SK-N-SH (cell line): ENCODE data around the gene KIF11. TPM values are rescaled to one million over a fixed set of nuclear protein-coding genes. Genes with fewer than 3 reads are reported as not detected.

Experiments used
- CTCF ChIA-PET: fragments of 300-600, 350-600 bp; formaldehyde crosslinking; extraction: SDS; loops from one replicate; lab custom pipeline; 2021; lab: Yijun Ruan, JAX
- POLR2A ChIA-PET: fragments of 350-600 bp; sonication (Branson Sonifier 250); formaldehyde crosslinking; extraction: SDS; loops from one replicate; lab custom pipeline; 2020; ENCODE audit warnings: antibody characterized with exemption, inconsistent platforms; lab: Yijun Ruan, JAX
- DNase-seq: peaks from one replicate; pipeline ENCODE4 v3.0.0; 2012
- H2AFZ ChIP-seq: fragments of 200-600 bp; sonication (generic); 2 replicates; pipeline ENCODE4 v1.8.1; 2016; ENCODE audit warnings: antibody characterized with exemption, mild to moderate bottlenecking, low read depth
- H3F3A ChIP-seq: fragments of 200-600 bp; sonication (generic); replicated peaks from 2 replicates; pipeline ENCODE3; 2016; ENCODE audit warnings: antibody characterized with exemption, mild to moderate bottlenecking; ENCODE audit not compliant: insufficient read depth
- H3K27ac ChIP-seq, 2 experiments: fragments of 200-500 bp in 1 of 2; fragments of 200-600 bp in 1 of 2; sonication (Bioruptor generic) in 1 of 2; sonication (generic), shearing (Covaris generic) in 1 of 2; 2 replicates each; pipeline versions ENCODE4 v1.5.1 to v1.6.1; 2014 to 2016; ENCODE audit warnings: low read depth in 2 of 2, inconsistent platforms in 1 of 2, low read length in 1 of 2, mild to moderate bottlenecking in 1 of 2, mixed read lengths in 1 of 2
- H3K27me3 ChIP-seq: fragments of 200-600 bp; sonication (generic), shearing (Covaris generic); 2 replicates; pipeline ENCODE4 v1.6.1; 2016; ENCODE audit warnings: mixed run types; ENCODE audit not compliant: insufficient read depth
- H3K36me3 ChIP-seq, 2 experiments: fragments of 200-500 bp in 1 of 2; fragments of 200-600 bp in 1 of 2; sonication (Bioruptor generic) in 1 of 2; sonication (generic) in 1 of 2; replicated peaks in 1 of 2; 2 replicates each; pipeline versions ENCODE3 to v1.5.1; 2014 to 2016; ENCODE audit warnings: low read length in 1 of 2, mild to moderate bottlenecking in 1 of 2; ENCODE audit not compliant: insufficient read depth in 2 of 2, control insufficient read depth in 1 of 2
- H3K4me1 ChIP-seq, 2 experiments: fragments of 200-500 bp in 1 of 2; fragments of 200-600 bp in 1 of 2; sonication (Bioruptor generic) in 1 of 2; sonication (generic), shearing (Covaris generic) in 1 of 2; 2 replicates each; pipeline versions ENCODE4 v1.5.1 to v1.6.1; 2014 to 2016; ENCODE audit warnings: low read depth in 1 of 2, low read length in 1 of 2, mixed run types in 1 of 2; ENCODE audit not compliant: insufficient read depth in 2 of 2, control insufficient read depth in 1 of 2
- H3K4me2 ChIP-seq: fragments of 200-600 bp; sonication (generic), shearing (Covaris generic); 2 replicates; pipeline ENCODE4 v1.6.1; 2017; ENCODE audit warnings: mixed run types
- H3K4me3 ChIP-seq, 2 experiments: fragments of 200-500 bp in 1 of 2; fragments of 200-600 bp in 1 of 2; sonication (Bioruptor generic) in 1 of 2; sonication (generic), shearing (Covaris generic) in 1 of 2; 2 replicates each; pipeline versions ENCODE4 v1.5.1 to v1.8.1; 2014 to 2016; ENCODE audit warnings: low read depth in 2 of 2, inconsistent platforms in 1 of 2, low read length in 1 of 2, mild to moderate bottlenecking in 1 of 2, mixed read lengths in 1 of 2, moderate library complexity in 1 of 2
- H3K79me2 ChIP-seq: fragments of 200-600 bp; sonication (generic); 2 replicates; pipeline ENCODE4 v1.8.1; 2017; ENCODE audit warnings: mild to moderate bottlenecking; ENCODE audit not compliant: insufficient read depth
- H3K9ac ChIP-seq: fragments of 200-600 bp; sonication (generic); 2 replicates; pipeline ENCODE4 v1.6.1; 2017; ENCODE audit warnings: mixed run types
- H3K9me2 ChIP-seq: fragments of 200-600 bp; sonication (generic); 2 replicates; pipeline ENCODE4 v1.6.1; 2017; ENCODE audit warnings: mixed run types
- H3K9me3 ChIP-seq: fragments of 200-600 bp; sonication (generic); 2 replicates; pipeline ENCODE4 v1.6.1; 2017; ENCODE audit warnings: mixed run types, mild to moderate bottlenecking, moderate library complexity
- H4K20me1 ChIP-seq: fragments of 200-600 bp; sonication (generic); 2 replicates; pipeline ENCODE4 v1.6.1; 2017; ENCODE audit warnings: mild to moderate bottlenecking, mixed run types; ENCODE audit not compliant: insufficient read depth
- CHD2 ChIP-seq: fragments of 150-350 bp; IDR thresholded peaks from 2 replicates; pipeline ENCODE4 v1.6.1; 2018; ENCODE audit warnings: low read length; ENCODE audit not compliant: partially characterized antibody
- CTCF ChIP-seq: fragments of 200-600 bp; sonication (generic); IDR thresholded peaks from 2 replicates; pipeline ENCODE4 v1.6.1; 2017; ENCODE audit warnings: antibody characterized with exemption, mild to moderate bottlenecking, moderate library complexity
- ELF1 ChIP-seq: IDR thresholded peaks from 2 replicates; pipeline ENCODE4 v1.4.0; 2012
- EP300 ChIP-seq, 2 experiments: IDR thresholded peaks; 2 replicates each; pipeline versions ENCODE4 v1.4.0 to v1.6.1; 2012; ENCODE audit warnings: borderline replicate concordance in 1 of 2, low read depth in 1 of 2, low read length in 1 of 2
- FOSL2 ChIP-seq: IDR thresholded peaks from 2 replicates; pipeline ENCODE4 v1.4.0; 2012; ENCODE audit warnings: low read depth, mild to moderate bottlenecking, moderate library complexity, borderline replicate concordance
- FOXM1 ChIP-seq: IDR thresholded peaks from 2 replicates; pipeline ENCODE4 v1.4.0; 2012; ENCODE audit warnings: low read depth, mild to moderate bottlenecking
- GABPA ChIP-seq: IDR thresholded peaks from 2 replicates; pipeline ENCODE4 v1.4.0; 2012; ENCODE audit warnings: low read depth, mild to moderate bottlenecking
- GATA2 ChIP-seq: sonication (generic); formaldehyde crosslinking; IDR thresholded peaks from 2 replicates; pipeline ENCODE4 v1.5.0; 2020; ENCODE audit warnings: mild to moderate bottlenecking, missing genetic modification reagents
- MAX ChIP-seq: IDR thresholded peaks from 2 replicates; pipeline ENCODE4 v1.4.0; 2012; ENCODE audit warnings: low read depth
- MXI1 ChIP-seq: IDR thresholded peaks from 2 replicates; pipeline ENCODE4 v1.6.1; 2012; ENCODE audit warnings: mild to moderate bottlenecking, low read depth, low read length, improper control_type of control experiment
- NRF1 ChIP-seq: IDR thresholded peaks from 2 replicates; pipeline ENCODE4 v1.6.1; 2012; ENCODE audit warnings: low read depth, mild to moderate bottlenecking, low read length
- PBX3 ChIP-seq: IDR thresholded peaks from 2 replicates; pipeline ENCODE4; 2012
- POLR2AphosphoS5 ChIP-seq: IDR thresholded peaks from 2 replicates; pipeline ENCODE4 v1.6.1; 2012; ENCODE audit warnings: low read depth, low read length
- RAD21 ChIP-seq: IDR thresholded peaks from 2 replicates; pipeline ENCODE4 v1.6.1; 2012; ENCODE audit warnings: mild to moderate bottlenecking, low read length
- RCOR1 ChIP-seq: fragments of 150-350 bp; IDR thresholded peaks from 2 replicates; pipeline ENCODE4 v1.6.1; 2017; ENCODE audit warnings: antibody characterized with exemption, low read length
- RFX5 ChIP-seq: IDR thresholded peaks from 2 replicates; pipeline ENCODE4 v1.6.1; 2012; ENCODE audit warnings: mild to moderate bottlenecking, improper control_type of control experiment, low read length
- SIN3A ChIP-seq: IDR thresholded peaks from 2 replicates; pipeline ENCODE4 v1.6.1; 2012; ENCODE audit warnings: low read depth, mild to moderate bottlenecking, low read length, moderate library complexity, borderline replicate concordance
- TAF1 ChIP-seq: IDR thresholded peaks from 2 replicates; pipeline ENCODE4 v1.6.1; 2012; ENCODE audit warnings: low read depth, mild to moderate bottlenecking, low read length, moderate library complexity, borderline replicate concordance
- TEAD4 ChIP-seq: IDR thresholded peaks from 2 replicates; pipeline ENCODE4 v1.4.0; 2012; ENCODE audit warnings: mild to moderate bottlenecking, borderline replicate concordance; ENCODE audit not compliant: insufficient read depth
- YY1 ChIP-seq: IDR thresholded peaks from 2 replicates; pipeline ENCODE4 v1.4.0; 2012; ENCODE audit warnings: low read depth, mild to moderate bottlenecking
- WGBS: methylation state at CpG from one replicate; pipeline ENCODE4 v1.1.6; 2017; ENCODE audit warnings: low lambda C conversion rate; 5-methylcytosine and 5-hydroxymethylcytosine counted together
- polyA plus RNA-seq, 3 experiments: library from polyadenylated mRNA; depleted of rRNA; stranded (reverse); fragments of >200 nt; gene quantifications; 2 replicates each; pipeline ENCODE4 v1.2.3, GENCODE V29; 2012
- TF ChIP-seq, protein P1 (sequence below): fragments of 150-350 bp; IDR thresholded peaks from 2 replicates; pipeline ENCODE4 v1.6.1; 2016; ENCODE audit warnings: mild to moderate bottlenecking, low read depth, low read length
- TF ChIP-seq, protein P2 (sequence below): IDR thresholded peaks from 2 replicates; pipeline ENCODE4 v1.4.0; 2012; ENCODE audit warnings: low read depth, borderline replicate concordance

KIF11 gene
- 3.8 and 4.0 TPM in 2 replicates for polyA plus RNA-seq (2012; rRNA removed)
- 7.0 and 7.9 TPM in 2 replicates for polyA plus RNA-seq (2012; cell fraction: cytosol; rRNA removed)
- polyA plus RNA-seq (2012; cell fraction: nucleus; rRNA removed), result 1.8 and 3.7 TPM in 2 replicates

DNA sequence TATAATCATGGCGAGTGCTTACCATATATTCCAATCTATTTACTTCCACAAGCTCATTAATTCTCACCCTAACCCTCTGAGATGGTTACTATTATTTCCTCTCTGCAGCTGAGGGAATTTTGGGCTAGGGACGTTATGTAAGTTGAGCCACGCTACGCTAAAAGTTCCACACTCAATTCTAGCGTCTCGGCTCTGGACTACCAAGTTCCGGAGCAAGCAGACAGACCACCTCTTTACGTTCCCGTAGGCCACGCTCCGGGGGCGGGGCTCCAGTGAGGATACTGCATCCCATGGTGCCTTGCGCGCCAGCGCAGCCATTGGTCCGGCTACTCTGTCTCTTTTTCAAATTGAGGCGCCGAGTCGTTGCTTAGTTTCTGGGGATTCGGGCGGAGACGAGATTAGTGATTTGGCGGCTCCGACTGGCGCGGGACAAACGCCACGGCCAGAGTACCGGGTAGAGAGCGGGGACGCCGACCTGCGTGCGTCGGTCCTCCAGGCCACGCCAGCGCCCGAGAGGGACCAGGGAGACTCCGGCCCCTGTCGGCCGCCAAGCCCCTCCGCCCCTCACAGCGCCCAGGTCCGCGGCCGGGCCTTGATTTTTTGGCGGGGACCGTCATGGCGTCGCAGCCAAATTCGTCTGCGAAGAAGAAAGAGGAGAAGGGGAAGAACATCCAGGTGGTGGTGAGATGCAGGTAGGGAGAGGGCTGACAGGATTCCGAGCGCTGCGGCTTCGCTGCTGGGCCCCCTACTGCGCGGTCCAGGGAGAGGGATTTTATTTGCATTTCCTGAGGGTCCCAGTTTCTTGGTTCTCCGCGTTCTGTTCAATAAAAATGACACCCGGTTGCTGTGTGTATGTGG lies at the start of gene KIF11:
KIF11 (plus strand) TSS at position 370 of the 858 bp plus-strand sequence; CDS start at position 616, 246 bp downstream.
- H3K4me3 ChIP-seq, result peak within 1 kb of the TSS; percentile 75 to 87
- no peaks in the 10 kb centered on the region for H3K9me2 ChIP-seq
- H3F3A ChIP-seq, result peaks cover 19% of the 10 kb centered on the region
- peaks cover 0 to 7% of the 10 kb centered on the region in 2 experiments; a peak in 3 of 4 replicates for H3K4me1 ChIP-seq
- H4K20me1 ChIP-seq, result no peaks in the 10 kb centered on the region
- CTCF ChIA-PET, result interaction anchor here (2.2 kb wide), 1 partner anchor 19 kb away, joined by 10 read pairs; the partner anchor contains the start of gene IDE
- H3K9me3 ChIP-seq, result no peaks in the 10 kb centered on the region
- peak; percentile 95 for DNase-seq
- TF ChIP-seq EP300 (IDR thresholded peaks at IDR 0.05; ENCODE audit: borderline replicate concordance in 1 of 2, low read depth in 1 of 2, low read length in 1 of 2) (peak in 1 of 2 experiments; percentile 6; a peak in 1 of 4 replicates), PBX3 (no peak), RFX5 (peak; percentile 50; the same call in 1 of the 2 replicates), RCOR1 (peak; percentile 51), CTCF (peak; percentile 16; the same call in 1 of the 2 replicates), GATA2 (CRISPR knock-in tag) (no peak), POLR2AphosphoS5 (peak; percentile 97), YY1 (peak; percentile 78), CHD2 (peak; percentile 48), FOXM1 (peak; percentile 98), FOSL2 (no peak), NRF1 (peak; percentile 44; the same call in 1 of the 2 replicates), MXI1 (peak; percentile 91), SIN3A (peak; percentile 98), ELF1 (peak; percentile 18; the same call in 1 of the 2 replicates), RAD21 (no peak), GABPA (peak; percentile 26; the same call in 1 of the 2 replicates), TAF1 (peak; percentile 92), TEAD4 (no peak), MAX (peak; percentile 66; the same call in 1 of the 2 replicates)
- TF ChIP-seq, protein P1, sequence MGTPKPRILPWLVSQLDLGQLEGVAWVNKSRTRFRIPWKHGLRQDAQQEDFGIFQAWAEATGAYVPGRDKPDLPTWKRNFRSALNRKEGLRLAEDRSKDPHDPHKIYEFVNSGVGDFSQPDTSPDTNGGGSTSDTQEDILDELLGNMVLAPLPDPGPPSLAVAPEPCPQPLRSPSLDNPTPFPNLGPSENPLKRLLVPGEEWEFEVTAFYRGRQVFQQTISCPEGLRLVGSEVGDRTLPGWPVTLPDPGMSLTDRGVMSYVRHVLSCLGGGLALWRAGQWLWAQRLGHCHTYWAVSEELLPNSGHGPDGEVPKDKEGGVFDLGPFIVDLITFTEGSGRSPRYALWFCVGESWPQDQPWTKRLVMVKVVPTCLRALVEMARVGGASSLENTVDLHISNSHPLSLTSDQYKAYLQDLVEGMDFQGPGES, result no peak
- TF ChIP-seq, protein P2, sequence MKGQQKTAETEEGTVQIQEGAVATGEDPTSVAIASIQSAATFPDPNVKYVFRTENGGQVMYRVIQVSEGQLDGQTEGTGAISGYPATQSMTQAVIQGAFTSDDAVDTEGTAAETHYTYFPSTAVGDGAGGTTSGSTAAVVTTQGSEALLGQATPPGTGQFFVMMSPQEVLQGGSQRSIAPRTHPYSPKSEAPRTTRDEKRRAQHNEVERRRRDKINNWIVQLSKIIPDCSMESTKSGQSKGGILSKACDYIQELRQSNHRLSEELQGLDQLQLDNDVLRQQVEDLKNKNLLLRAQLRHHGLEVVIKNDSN, result no peak
- TF ChIP-seq, all 33 proteins: peak for 15
- Histone ChIP-seq H3K79me2 (peaks cover 50% of the 10 kb centered on the region), H3K27ac (peak within 1 kb of the TSS; percentile 86 to 88), H2AFZ (peak within 1 kb of the TSS; percentile 88), H3K9ac (peak within 1 kb of the TSS; percentile 82), H3K36me3 (no peaks in the 10 kb centered on the region), H3K4me2 (peak within 1 kb of the TSS; percentile 85), H3K27me3 (no peaks in the 10 kb centered on the region)
- WGBS, result under 1% methylated on average over 43 of the region's 61 CpGs
- POLR2A ChIA-PET, result no interaction called here
